ENCODE data around the gene CELA3B. TPM values are rescaled to one million over a fixed set of nuclear protein-coding genes. Genes with fewer than 3 reads are reported as not detected.
A peak's percentile ranks its signal among the peaks of the same experiment; 100 is the strongest.
"Not testable (repeated sequence)": the region's sequence is repeated elsewhere in the genome, so short reads cannot be mapped to it uniquely, and the experiment has no call there.

CELA3B gene
- total RNA-seq, 2 experiments from 2014 or later = not detected

- Mint-ChIP-seq H3K27ac (peak overlapping the region; percentile 95), H3K9me3 (no peaks in the 10 kb centered on the region), H3K27me3 (no peaks in the 10 kb centered on the region), H3K4me3 (peak overlapping the region; percentile 77), H3K36me3 (no peaks in the 10 kb centered on the region), H3K4me1 (peaks cover 25% of the 10 kb centered on the region)
- peak; percentile 62 for DNase-seq
These were observed 19.9 kb upstream of the CELA3B start for GRCh38 chr1:21956720-21957552.

GRCh38 chr1:21961337-21961736, 15.5 kb upstream of the CELA3B start:
- H3K27me3 Mint-ChIP-seq = no peaks in the 10 kb centered on the region
- H3K27ac Mint-ChIP-seq = no peak overlapping the region
- H3K4me3 Mint-ChIP-seq = no peak overlapping the region
- H3K9me3 Mint-ChIP-seq = no peaks in the 10 kb centered on the region
- no peak for DNase-seq
- H3K36me3 Mint-ChIP-seq = no peaks in the 10 kb centered on the region
- H3K4me1 Mint-ChIP-seq = peaks cover 21% of the 10 kb centered on the region

GRCh38 chr1:21961799-21962198, 15.0 kb upstream of the CELA3B start:
- Mint-ChIP-seq H3K36me3 (no peaks in the 10 kb centered on the region), H3K27ac (no peak overlapping the region), H3K4me1 (peaks cover 16% of the 10 kb centered on the region), H3K4me3 (no peak overlapping the region), H3K27me3 (no peaks in the 10 kb centered on the region), H3K9me3 (no peaks in the 10 kb centered on the region)
- no peak for DNase-seq

GRCh38 chr1:21963477-21964217, 13.2 kb upstream of the CELA3B start:
- H3K27ac Mint-ChIP-seq = peak overlapping the region; percentile 40
- peak; percentile 78 for DNase-seq
- H3K9me3 Mint-ChIP-seq = no peaks in the 10 kb centered on the region
- peaks cover 3% of the 10 kb centered on the region for H3K4me1 Mint-ChIP-seq
- H3K36me3 Mint-ChIP-seq = no peaks in the 10 kb centered on the region
- H3K4me3 Mint-ChIP-seq = no peak overlapping the region
- H3K27me3 Mint-ChIP-seq = no peaks in the 10 kb centered on the region

- DNase-seq = no peak
These were observed 10.4 kb upstream of the CELA3B start for GRCh38 chr1:21966247-21967000.

GRCh38 chr1:21967216-21967615, 9.6 kb upstream of the CELA3B start:
- not testable (repeated sequence) for H3K4me3 Mint-ChIP-seq, H3K27me3 Mint-ChIP-seq, H3K4me1 Mint-ChIP-seq, H3K9me3 Mint-ChIP-seq, H3K27ac Mint-ChIP-seq, DNase-seq, H3K36me3 Mint-ChIP-seq

More at GRCh38 chr1:21966247-21967000, 10.4 kb upstream of the CELA3B start:
- peaks cover 3% of the 10 kb centered on the region for H3K4me1 Mint-ChIP-seq
- H3K4me3 Mint-ChIP-seq = no peak overlapping the region
- no peaks in the 10 kb centered on the region for H3K36me3 Mint-ChIP-seq
- H3K9me3 Mint-ChIP-seq = no peaks in the 10 kb centered on the region
- H3K27me3 Mint-ChIP-seq = no peaks in the 10 kb centered on the region
- no peak overlapping the region for H3K27ac Mint-ChIP-seq

GRCh38 chr1:21969066-21969465, 7.8 kb upstream of the CELA3B start:
- not testable (repeated sequence) for H3K36me3 Mint-ChIP-seq, H3K9me3 Mint-ChIP-seq

GRCh38 chr1:21970523-21970922, 6.3 kb upstream of the CELA3B start:
- not testable (repeated sequence) for H3K4me1 Mint-ChIP-seq, H3K9me3 Mint-ChIP-seq, H3K27me3 Mint-ChIP-seq, DNase-seq, H3K27ac Mint-ChIP-seq, H3K36me3 Mint-ChIP-seq, H3K4me3 Mint-ChIP-seq

More at GRCh38 chr1:21969066-21969465, 7.8 kb upstream of the CELA3B start:
- H3K4me1 Mint-ChIP-seq, DNase-seq, H3K27me3 Mint-ChIP-seq, H3K27ac Mint-ChIP-seq, H3K4me3 Mint-ChIP-seq: not testable (repeated sequence)

GRCh38 chr1:21972973-21973441, 3.8 kb upstream of the CELA3B start:
- H3K27ac Mint-ChIP-seq, H3K27me3 Mint-ChIP-seq, H3K4me1 Mint-ChIP-seq, H3K9me3 Mint-ChIP-seq, H3K36me3 Mint-ChIP-seq, DNase-seq, H3K4me3 Mint-ChIP-seq: not testable (repeated sequence)

GRCh38 chr1:21973948-21974347, 2.9 kb upstream of the CELA3B start:
- not testable (repeated sequence) for H3K27me3 Mint-ChIP-seq, H3K27ac Mint-ChIP-seq, H3K36me3 Mint-ChIP-seq, DNase-seq, H3K4me3 Mint-ChIP-seq, H3K4me1 Mint-ChIP-seq, H3K9me3 Mint-ChIP-seq

GRCh38 chr1:21974699-21975098, 2.1 kb upstream of the CELA3B start:
- H3K27me3 Mint-ChIP-seq, H3K4me1 Mint-ChIP-seq, H3K36me3 Mint-ChIP-seq, DNase-seq, H3K9me3 Mint-ChIP-seq, H3K27ac Mint-ChIP-seq, H3K4me3 Mint-ChIP-seq: not testable (repeated sequence)

- not testable (repeated sequence) for H3K9me3 Mint-ChIP-seq, H3K36me3 Mint-ChIP-seq, H3K27ac Mint-ChIP-seq, DNase-seq, H3K4me3 Mint-ChIP-seq, H3K27me3 Mint-ChIP-seq, H3K4me1 Mint-ChIP-seq
These were observed 1.5 kb upstream of the CELA3B start for GRCh38 chr1:21975296-21975695.

- not testable (repeated sequence) for H3K4me1 Mint-ChIP-seq, H3K9me3 Mint-ChIP-seq, H3K4me3 Mint-ChIP-seq, H3K36me3 Mint-ChIP-seq, H3K27me3 Mint-ChIP-seq, H3K27ac Mint-ChIP-seq, DNase-seq
These were observed 1.4 kb downstream of the CELA3B start for GRCh38 chr1:21978209-21978608.

GRCh38 chr1:21980515-21981220, 3.8 kb downstream of the CELA3B start:
- not testable (repeated sequence) for H3K4me1 Mint-ChIP-seq, H3K4me3 Mint-ChIP-seq, H3K27me3 Mint-ChIP-seq, DNase-seq, H3K9me3 Mint-ChIP-seq, H3K36me3 Mint-ChIP-seq, H3K27ac Mint-ChIP-seq

GRCh38 chr1:21981253-21981652, 4.4 kb downstream of the CELA3B start:
- not testable (repeated sequence) for H3K4me3 Mint-ChIP-seq, H3K36me3 Mint-ChIP-seq, DNase-seq

More at GRCh38 chr1:21981253-21981652, 4.4 kb downstream of the CELA3B start:
- not testable (repeated sequence) for H3K4me1 Mint-ChIP-seq, H3K27ac Mint-ChIP-seq, H3K27me3 Mint-ChIP-seq, H3K9me3 Mint-ChIP-seq

Data from activated naive CD8-positive, alpha-beta T cell treated with anti-CD3 and anti-CD28 coated beads for 36 hours (primary cell).